GM18508 (cell line): Measurements from ENCODE around the gene NRG3.

Experiments
- ATAC-seq: cut with Tn5 transposase; IDR thresholded peaks from one replicate; pipeline ENCODE4 v1.9.1; 2021; ENCODE audit warnings: moderate number of reproducible peaks; ENCODE audit not compliant: insufficient read depth, unreplicated experiment

The NRG3 gene

GRCh38 chr10:82192665-82193064, 317.7 kb downstream of the NRG3 start:
- no peak for ATAC-seq

GRCh38 chr10:82194419-82194818, 319.4 kb downstream of the NRG3 start:
- ATAC-seq, result no peak

GRCh38 chr10:82206831-82207230, 331.8 kb downstream of the NRG3 start:
- ATAC-seq, result no peak

GRCh38 chr10:82208726-82209125, 333.7 kb downstream of the NRG3 start:
- ATAC-seq, result no peak

GRCh38 chr10:82210331-82210730, 335.3 kb downstream of the NRG3 start:
- no peak for ATAC-seq

GRCh38 chr10:82211346-82211745, 336.4 kb downstream of the NRG3 start:
- no peak for ATAC-seq

- ATAC-seq, result no peak
These were observed 337.8 kb downstream of the NRG3 start for GRCh38 chr10:82212753-82213152.

GRCh38 chr10:82213784-82214183, 338.8 kb downstream of the NRG3 start:
- no peak for ATAC-seq

GRCh38 chr10:82221056-82221455, 346.1 kb downstream of the NRG3 start:
- no peak for ATAC-seq

- no peak for ATAC-seq
These were observed 346.7 kb downstream of the NRG3 start for GRCh38 chr10:82221601-82222149.

- no peak for ATAC-seq
These were observed 353.7 kb downstream of the NRG3 start for GRCh38 chr10:82228701-82229100.

GRCh38 chr10:82234173-82234572, 359.2 kb downstream of the NRG3 start:
- ATAC-seq, result no peak

- no peak for ATAC-seq
These were observed 361.2 kb downstream of the NRG3 start for GRCh38 chr10:82236084-82236731.

GRCh38 chr10:82238291-82238690, 363.3 kb downstream of the NRG3 start:
- ATAC-seq, result no peak

- no peak for ATAC-seq
These were observed 365.4 kb downstream of the NRG3 start for GRCh38 chr10:82240408-82240807.

GRCh38 chr10:82242778-82243177, 367.8 kb downstream of the NRG3 start:
- ATAC-seq, result no peak

- ATAC-seq, result no peak
These were observed 370.2 kb downstream of the NRG3 start for GRCh38 chr10:82245157-82245556.

- no peak for ATAC-seq
These were observed 371.0 kb downstream of the NRG3 start for GRCh38 chr10:82245906-82246560.

- ATAC-seq, result no peak
These were observed 374.1 kb downstream of the NRG3 start for GRCh38 chr10:82249141-82249540.

GRCh38 chr10:82251222-82251906, 376.4 kb downstream of the NRG3 start:
- no peak for ATAC-seq

GRCh38 chr10:82252081-82252480, 377.1 kb downstream of the NRG3 start:
- no peak for ATAC-seq
